Kidney (tissue), 14 donors: ENCODE data around the gene CHN2. TPM values are rescaled to one million over a fixed set of nuclear protein-coding genes. Genes with fewer than 3 reads are reported as not detected.
"Not testable (repeated sequence)": the region's sequence is repeated elsewhere in the genome, so short reads cannot be mapped to it uniquely, and the experiment has no call there.

Experiments used
- DNase-seq, 5 donors: peaks; one replicate each; pipeline ENCODE4 v3.0.0-alpha.2; 2013 to 2020
- FAIRE-seq: peaks from 2 replicates; lab custom pipeline; 2012; peaks lifted over from hg19 to GRCh38; lab: Jason Lieb, UNC
- H3K27ac ChIP-seq, 2 donors: one replicate each; pipeline ENCODE4 v1.7.0; 2013; ENCODE audit warnings: low read depth in 2 of 2, low read length in 2 of 2, inconsistent platforms in 1 of 2
- H3K27me3 ChIP-seq: one replicate; pipeline ENCODE4 v1.7.1; 2013; ENCODE audit warnings: low read length, inconsistent platforms; ENCODE audit not compliant: control insufficient read depth, insufficient read depth
- H3K36me3 ChIP-seq, 3 donors: one replicate each; pipeline versions ENCODE4 v1.7.0 to v1.7.1; 2013; ENCODE audit warnings: low read length in 3 of 3, control low read depth in 1 of 3, inconsistent platforms in 1 of 3; ENCODE audit not compliant: insufficient read depth in 3 of 3, control insufficient read depth in 2 of 3
- H3K4me1 ChIP-seq, 3 donors: one replicate each; pipeline versions ENCODE4 v1.7.0 to v1.7.1; 2013; ENCODE audit warnings: low read length in 3 of 3, inconsistent platforms in 1 of 3, low read depth in 1 of 3; ENCODE audit not compliant: control insufficient read depth in 2 of 3, insufficient read depth in 2 of 3
- H3K4me3 ChIP-seq, 3 donors: one replicate each; pipeline versions ENCODE4 v1.7.0 to v1.8.1; 2013; ENCODE audit warnings: low read length in 3 of 3, control low read depth in 1 of 3, inconsistent platforms in 1 of 3
- H3K9ac ChIP-seq, 3 donors: one replicate each; pipeline versions ENCODE4 v1.7.0 to v1.7.1; 2013; ENCODE audit warnings: low read length in 3 of 3, control low read depth in 1 of 3, inconsistent platforms in 1 of 3
- H3K9me3 ChIP-seq, 3 donors: one replicate each; pipeline versions ENCODE4 v1.7.0 to v1.7.1; 2013; ENCODE audit warnings: low read length in 3 of 3, control low read depth in 1 of 3, inconsistent platforms in 1 of 3; ENCODE audit not compliant: control insufficient read depth in 2 of 3, insufficient read depth in 1 of 3
- intact Hi-C: fragments of 100-400 bp; cut with DNase I; formaldehyde crosslinking; loops from one replicate; pipeline ENCODE4 v1.11.1; 2022
- polyA plus RNA-seq: library from polyadenylated mRNA; stranded (reverse); fragments of 350-450 nt; fragmentation: Illumina TruSeq; extraction: RNeasy Lipid Tissue Mini Kit (QIAGEN cat#74804); gene quantifications from one replicate; pipeline ENCODE4 v1.2.3, GENCODE V29; 2014; ENCODE audit warnings: low read depth, low replicate concordance; ENCODE audit not compliant: insufficient read depth
- total RNA-seq: library from RNA; stranded (reverse); fragmentation: NEBNext Ultra II Directional; extraction: Animal tissue kit (Norgen Biotek cat#: 25700); gene quantifications from one replicate; pipeline ENCODE4 v1.2.1, GENCODE V29; 2021
- TF ChIP-seq, protein P1 (sequence below): IDR thresholded peaks from 3 replicates; pipeline ENCODE4 v1.5.1; 2012; ENCODE audit warnings: mild to moderate bottlenecking, moderate library complexity, borderline replicate concordance; ENCODE audit not compliant: insufficient read depth; ENCODE audit errors: extremely low read depth
- donor health status: control.
- donor health status: control.
- donor health status: control.
- donor health status: control.
- donor health status: control.
- donor health status: DM: yes; HTN: yes; CAD: no.
- donor health status: Normal renal cell carcinoma (clear cell type).

CHN2 gene
- total and polyA plus RNA-seq, 2 donors from 2014 or later, result 7.4 to 22.5 TPM

DNA sequence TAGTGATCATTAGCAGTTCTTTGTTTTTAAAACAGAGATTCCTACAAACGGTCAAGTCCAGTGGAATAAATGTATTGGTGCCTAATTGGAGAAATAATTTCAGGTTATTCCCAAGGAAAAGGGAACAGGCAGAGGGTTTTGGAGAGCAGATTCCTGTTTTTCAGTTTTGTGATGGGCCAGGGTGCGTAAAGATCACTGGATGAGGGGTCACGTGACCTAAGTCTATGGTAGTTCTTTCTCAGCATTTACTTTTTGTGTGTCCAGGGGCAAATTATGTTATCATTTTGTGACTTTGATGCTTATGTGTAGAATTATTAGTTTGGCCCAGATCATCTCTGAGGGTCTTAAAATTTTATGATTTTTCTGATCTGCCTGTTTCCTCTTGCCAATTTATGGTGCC lies 15.2 kb downstream of the CHN2 start:
- H3K9ac ChIP-seq, result no peak overlapping the region
- no peak overlapping the region for H3K27ac ChIP-seq
- H3K4me1 ChIP-seq, result peaks cover 0 to 9% (median 0%) of the 10 kb centered on the region in 3 donors
- no peaks in the 10 kb centered on the region for H3K36me3 ChIP-seq
- no peaks in the 10 kb centered on the region for H3K9me3 ChIP-seq
- FAIRE-seq, result no peak
- no peaks in the 10 kb centered on the region for H3K27me3 ChIP-seq
- H3K4me3 ChIP-seq, result no peak overlapping the region
- TF ChIP-seq, protein P1, sequence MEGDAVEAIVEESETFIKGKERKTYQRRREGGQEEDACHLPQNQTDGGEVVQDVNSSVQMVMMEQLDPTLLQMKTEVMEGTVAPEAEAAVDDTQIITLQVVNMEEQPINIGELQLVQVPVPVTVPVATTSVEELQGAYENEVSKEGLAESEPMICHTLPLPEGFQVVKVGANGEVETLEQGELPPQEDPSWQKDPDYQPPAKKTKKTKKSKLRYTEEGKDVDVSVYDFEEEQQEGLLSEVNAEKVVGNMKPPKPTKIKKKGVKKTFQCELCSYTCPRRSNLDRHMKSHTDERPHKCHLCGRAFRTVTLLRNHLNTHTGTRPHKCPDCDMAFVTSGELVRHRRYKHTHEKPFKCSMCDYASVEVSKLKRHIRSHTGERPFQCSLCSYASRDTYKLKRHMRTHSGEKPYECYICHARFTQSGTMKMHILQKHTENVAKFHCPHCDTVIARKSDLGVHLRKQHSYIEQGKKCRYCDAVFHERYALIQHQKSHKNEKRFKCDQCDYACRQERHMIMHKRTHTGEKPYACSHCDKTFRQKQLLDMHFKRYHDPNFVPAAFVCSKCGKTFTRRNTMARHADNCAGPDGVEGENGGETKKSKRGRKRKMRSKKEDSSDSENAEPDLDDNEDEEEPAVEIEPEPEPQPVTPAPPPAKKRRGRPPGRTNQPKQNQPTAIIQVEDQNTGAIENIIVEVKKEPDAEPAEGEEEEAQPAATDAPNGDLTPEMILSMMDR, result no peak
- intact Hi-C loops, result no loop called here
- DNase-seq, result no peak

DNA sequence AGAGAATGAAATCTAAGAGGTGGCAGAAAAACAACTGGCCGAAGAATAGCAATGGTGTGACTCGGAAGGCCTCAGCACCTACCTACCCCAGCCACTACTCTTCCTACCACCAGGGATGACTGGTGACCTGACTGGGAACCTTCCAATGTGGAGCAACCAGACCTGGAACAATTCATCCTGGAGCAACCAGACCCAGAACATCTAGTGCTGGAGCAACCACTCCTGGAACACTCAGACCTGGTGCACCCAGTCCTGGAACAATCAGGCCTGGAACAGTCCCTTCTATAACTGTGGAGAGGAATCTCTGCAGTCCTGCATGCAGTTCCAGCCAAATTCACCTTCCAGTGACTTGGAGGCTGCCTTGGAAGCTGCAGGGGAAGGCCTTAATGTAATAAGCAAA lies 18.2 kb downstream of the CHN2 start:
- H3K27me3 ChIP-seq, H3K36me3 ChIP-seq, H3K4me3 ChIP-seq, H3K9ac ChIP-seq, FAIRE-seq, intact Hi-C loops, DNase-seq, H3K9me3 ChIP-seq, H3K27ac ChIP-seq: not testable (repeated sequence)
- peaks cover 0 to 17% (median 0%) of the 10 kb centered on the region in 3 donors for H3K4me1 ChIP-seq

DNA sequence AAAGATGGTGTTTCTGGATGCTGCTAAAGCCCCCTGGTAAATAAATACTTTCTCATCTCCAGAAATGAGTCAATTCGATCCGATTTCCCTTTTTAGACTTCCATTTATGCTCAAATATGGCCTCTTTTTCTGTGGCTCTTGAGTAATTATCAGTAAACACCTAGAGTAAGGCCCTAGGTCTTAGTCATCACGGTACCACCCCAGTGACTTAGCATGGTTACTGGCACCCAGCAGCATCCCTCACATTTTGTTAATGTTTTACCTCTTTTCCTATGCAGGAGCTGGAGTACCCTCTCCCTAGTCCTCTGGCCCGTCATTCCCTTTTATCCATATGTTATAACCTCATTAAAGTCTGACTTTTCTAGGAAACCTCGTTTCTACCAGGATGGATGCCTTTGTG lies 19.5 kb downstream of the CHN2 start:
- no peaks in the 10 kb centered on the region for H3K9me3 ChIP-seq
- H3K27me3 ChIP-seq, result no peaks in the 10 kb centered on the region
- intact Hi-C loops, result no loop called here
- H3K27ac ChIP-seq, result peak overlapping the region in 1 of 2 donors; percentile 15
- H3K4me1 ChIP-seq, result peaks cover 0 to 18% (median 0%) of the 10 kb centered on the region in 3 donors
- TF ChIP-seq, protein P1, result no peak
- no peak overlapping the region for H3K4me3 ChIP-seq
- H3K9ac ChIP-seq, result no peak overlapping the region
- FAIRE-seq (no peak), DNase-seq (no peak)
- no peaks in the 10 kb centered on the region for H3K36me3 ChIP-seq

DNA sequence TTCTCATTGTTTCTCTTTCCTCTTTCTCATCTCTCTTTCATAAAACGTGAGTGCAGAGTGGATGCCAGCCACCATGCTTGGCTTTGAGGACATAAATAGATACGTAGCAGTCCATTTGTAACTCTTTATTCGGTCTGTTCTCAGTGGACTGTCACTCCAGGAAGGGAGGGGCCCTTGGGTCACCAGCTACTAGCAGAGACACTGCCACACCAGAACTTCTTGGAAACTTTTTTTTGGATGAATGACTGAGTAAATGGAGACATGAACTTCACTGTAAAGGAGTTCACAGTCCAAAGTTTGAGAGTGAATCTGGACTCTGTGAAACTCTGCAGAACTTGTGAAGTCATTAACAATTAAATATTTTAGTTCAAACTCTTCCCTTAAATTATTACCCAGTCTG lies 20.2 kb downstream of the CHN2 start:
- no peaks in the 10 kb centered on the region for H3K9me3 ChIP-seq

More for the DNA sequence above, 20.2 kb downstream of the CHN2 start:
- H3K4me1 ChIP-seq, result peaks cover 0 to 18% (median 0%) of the 10 kb centered on the region in 3 donors
- H3K36me3 ChIP-seq, result no peaks in the 10 kb centered on the region
- intact Hi-C loops, result no loop called here
- no peak overlapping the region for H3K9ac ChIP-seq
- H3K27me3 ChIP-seq, result no peaks in the 10 kb centered on the region
- H3K27ac ChIP-seq, result peak overlapping the region in 1 of 2 donors; percentile 77
- peak in 1 of 5 donors; percentile 18 for DNase-seq
- H3K4me3 ChIP-seq, result no peak overlapping the region
- no peak for FAIRE-seq
- TF ChIP-seq, protein P1, result no peak
